ENCODE data around the gene TENM3.

Gene TENM3

DNA sequence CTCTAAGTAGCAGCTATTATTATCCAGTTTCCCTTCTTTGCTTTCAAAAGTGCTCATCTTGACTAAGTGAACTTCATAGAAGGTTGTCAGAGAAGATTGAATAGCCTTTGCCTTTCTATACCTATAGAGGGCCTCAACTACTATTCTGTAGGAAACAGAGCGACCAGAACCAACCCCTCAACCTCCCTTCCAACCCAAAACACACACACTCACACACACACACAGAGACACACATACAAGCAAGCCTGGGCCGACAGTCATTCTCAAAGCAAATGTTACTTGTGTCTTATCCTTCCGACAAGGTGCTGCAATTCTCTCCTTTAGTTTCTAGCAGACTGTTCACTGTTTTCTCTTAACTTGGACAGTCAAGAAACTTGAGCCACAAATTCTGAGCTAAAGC, 472.3 kb downstream of the TENM3 start:
- Histone ChIP-seq H3K4me3 (ENCODE audit: insufficient read depth, low read length, poor library complexity, severe bottlenecking) (no peak overlapping the region), H3K27me3 (ENCODE audit: low read length) (no peaks in the 10 kb centered on the region), H2AFZ (ENCODE audit: low read depth, low read length, severe bottlenecking) (no peak overlapping the region), H3K27ac (ENCODE audit: low read depth, low read length) (no peak overlapping the region), H3K9me3 (ENCODE audit: insufficient read depth, low read length) (no peaks in the 10 kb centered on the region), H3K36me3 (ENCODE audit: low read length) (no peaks in the 10 kb centered on the region), H3K9ac (ENCODE audit: low read length) (no peak overlapping the region), H3K9me2 (replicated peaks; ENCODE audit: insufficient read depth, low read length) (no peaks in the 10 kb centered on the region), H3K4me2 (ENCODE audit: low read depth, low read length, poor library complexity, severe bottlenecking) (no peak overlapping the region), H3F3A (ENCODE audit: insufficient read depth) (no peaks in the 10 kb centered on the region), H3K79me2 (ENCODE audit: insufficient read depth, low read length) (no peaks in the 10 kb centered on the region), H4K20me1 (ENCODE audit: low read depth, low read length) (no peaks in the 10 kb centered on the region)
- TF ChIP-seq, protein P1, sequence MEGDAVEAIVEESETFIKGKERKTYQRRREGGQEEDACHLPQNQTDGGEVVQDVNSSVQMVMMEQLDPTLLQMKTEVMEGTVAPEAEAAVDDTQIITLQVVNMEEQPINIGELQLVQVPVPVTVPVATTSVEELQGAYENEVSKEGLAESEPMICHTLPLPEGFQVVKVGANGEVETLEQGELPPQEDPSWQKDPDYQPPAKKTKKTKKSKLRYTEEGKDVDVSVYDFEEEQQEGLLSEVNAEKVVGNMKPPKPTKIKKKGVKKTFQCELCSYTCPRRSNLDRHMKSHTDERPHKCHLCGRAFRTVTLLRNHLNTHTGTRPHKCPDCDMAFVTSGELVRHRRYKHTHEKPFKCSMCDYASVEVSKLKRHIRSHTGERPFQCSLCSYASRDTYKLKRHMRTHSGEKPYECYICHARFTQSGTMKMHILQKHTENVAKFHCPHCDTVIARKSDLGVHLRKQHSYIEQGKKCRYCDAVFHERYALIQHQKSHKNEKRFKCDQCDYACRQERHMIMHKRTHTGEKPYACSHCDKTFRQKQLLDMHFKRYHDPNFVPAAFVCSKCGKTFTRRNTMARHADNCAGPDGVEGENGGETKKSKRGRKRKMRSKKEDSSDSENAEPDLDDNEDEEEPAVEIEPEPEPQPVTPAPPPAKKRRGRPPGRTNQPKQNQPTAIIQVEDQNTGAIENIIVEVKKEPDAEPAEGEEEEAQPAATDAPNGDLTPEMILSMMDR (IDR thresholded peaks at IDR 0.05; ENCODE audit: insufficient read depth, low read length, poor library complexity, severe bottlenecking) = no peak
- TF ChIP-seq EZH2phosphoT487 (conservative IDR thresholded peaks at IDR 0.05; ENCODE audit: low read length) = no peak

DNA sequence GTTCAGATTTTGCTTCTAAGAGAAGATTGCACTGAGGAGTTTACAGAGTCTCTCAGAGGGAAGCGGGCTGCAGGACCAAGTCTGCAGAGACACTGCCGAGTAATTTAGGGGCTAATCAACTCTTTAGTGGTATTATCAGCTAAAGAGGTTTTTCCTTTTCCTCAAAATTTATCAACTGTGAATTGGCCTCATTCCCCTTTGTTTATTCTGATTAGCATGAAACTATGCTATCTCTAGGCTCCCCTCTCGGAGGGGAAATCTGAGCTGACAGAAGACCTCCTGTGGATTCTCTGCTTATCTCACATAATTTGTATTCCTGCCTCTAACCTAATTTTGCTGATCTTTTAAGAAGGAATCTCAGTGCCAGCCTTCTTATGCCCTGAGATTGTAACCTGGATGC, 473.0 kb downstream of the TENM3 start:
- no peaks in the 10 kb centered on the region for H4K20me1 ChIP-seq (ENCODE audit: low read depth, low read length)
- H3K27me3 ChIP-seq (ENCODE audit: low read length) = no peaks in the 10 kb centered on the region
- no peaks in the 10 kb centered on the region for H3K79me2 ChIP-seq (ENCODE audit: insufficient read depth, low read length)
- H3K9me2 ChIP-seq (replicated peaks; ENCODE audit: insufficient read depth, low read length) = no peaks in the 10 kb centered on the region
- H3F3A ChIP-seq (ENCODE audit: insufficient read depth) = no peaks in the 10 kb centered on the region
- H3K9ac ChIP-seq (ENCODE audit: low read length) = no peak overlapping the region
- H2AFZ ChIP-seq (ENCODE audit: low read depth, low read length, severe bottlenecking) = no peak overlapping the region
- H3K27ac ChIP-seq (ENCODE audit: low read depth, low read length) = no peak overlapping the region
- H3K9me3 ChIP-seq (ENCODE audit: insufficient read depth, low read length) = no peaks in the 10 kb centered on the region
- H3K36me3 ChIP-seq (ENCODE audit: low read length) = no peaks in the 10 kb centered on the region
- TF ChIP-seq, protein P1 (IDR thresholded peaks at IDR 0.05; ENCODE audit: insufficient read depth, low read length, poor library complexity, severe bottlenecking) = no peak
- no peak for TF ChIP-seq EZH2phosphoT487 (conservative IDR thresholded peaks at IDR 0.05; ENCODE audit: low read length)
- H3K4me2 ChIP-seq (ENCODE audit: low read depth, low read length, poor library complexity, severe bottlenecking) = no peak overlapping the region
- no peak overlapping the region for H3K4me3 ChIP-seq (ENCODE audit: insufficient read depth, low read length, poor library complexity, severe bottlenecking)

DNA sequence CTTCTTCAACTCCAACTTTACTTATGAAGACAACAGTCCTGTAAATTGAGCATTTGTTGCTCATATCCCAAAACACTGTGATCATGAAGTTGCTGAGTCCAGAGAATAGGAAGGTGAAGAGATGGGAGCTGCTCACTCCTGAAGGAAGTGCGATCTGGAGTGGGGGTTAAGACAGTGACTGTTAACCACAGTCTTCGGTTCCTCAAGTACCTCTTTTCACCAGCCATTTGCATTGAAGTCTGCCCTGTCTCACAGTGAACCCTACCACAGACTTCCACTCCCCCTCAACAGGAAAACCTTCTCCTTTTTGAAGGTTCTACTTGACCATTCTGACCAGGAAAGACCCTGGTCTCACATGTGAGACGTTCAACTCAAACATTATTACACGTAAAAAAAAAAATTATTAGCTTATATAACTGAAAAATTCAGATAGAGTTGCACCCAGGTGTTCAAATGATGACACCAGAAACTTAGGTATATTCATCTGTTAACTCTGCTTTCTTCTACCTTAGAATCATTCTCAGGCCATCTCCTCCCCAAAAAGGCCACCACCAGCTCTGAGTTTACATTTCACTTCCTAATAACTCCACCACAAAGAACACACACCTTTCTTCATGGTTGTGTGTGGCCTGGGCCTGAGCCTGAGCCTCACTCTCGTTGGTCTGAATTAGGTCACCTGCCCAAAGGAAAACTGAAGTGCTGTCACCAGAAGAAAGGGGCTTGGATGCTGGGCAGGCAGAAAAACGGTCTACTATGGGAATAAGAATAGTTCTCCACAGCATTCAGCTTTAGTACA, 474.8 kb downstream of the TENM3 start:
- TF ChIP-seq, protein P1 (IDR thresholded peaks at IDR 0.05; ENCODE audit: insufficient read depth, low read length, poor library complexity, severe bottlenecking) = no peak
- no peak for TF ChIP-seq EZH2phosphoT487 (conservative IDR thresholded peaks at IDR 0.05; ENCODE audit: low read length)
- no peak overlapping the region for H2AFZ ChIP-seq (ENCODE audit: low read depth, low read length, severe bottlenecking)
- no peaks in the 10 kb centered on the region for H3K79me2 ChIP-seq (ENCODE audit: insufficient read depth, low read length)
- H4K20me1 ChIP-seq (ENCODE audit: low read depth, low read length) = no peaks in the 10 kb centered on the region
- no peak overlapping the region for H3K9ac ChIP-seq (ENCODE audit: low read length)
- no peaks in the 10 kb centered on the region for H3K27me3 ChIP-seq (ENCODE audit: low read length)
- no peaks in the 10 kb centered on the region for H3K36me3 ChIP-seq (ENCODE audit: low read length)
- H3F3A ChIP-seq (ENCODE audit: insufficient read depth) = no peaks in the 10 kb centered on the region
- no peaks in the 10 kb centered on the region for H3K9me2 ChIP-seq (replicated peaks; ENCODE audit: insufficient read depth, low read length)
- no peak overlapping the region for H3K4me3 ChIP-seq (ENCODE audit: insufficient read depth, low read length, poor library complexity, severe bottlenecking)
- H3K9me3 ChIP-seq (ENCODE audit: insufficient read depth, low read length) = no peaks in the 10 kb centered on the region
- H3K4me2 ChIP-seq (ENCODE audit: low read depth, low read length, poor library complexity, severe bottlenecking) = no peak overlapping the region
- H3K27ac ChIP-seq (ENCODE audit: low read depth, low read length) = no peak overlapping the region
